GM12878 (cell line): ENCODE measurements around the gene MACROD2. TPM values are rescaled to one million over a fixed set of nuclear protein-coding genes. Genes with fewer than 3 reads are reported as not detected.

Source experiments
- ATAC-seq: fragments of 200-7000 bp; cut with Tn5 transposase; 3 replicates; pipeline ENCODE4 v1.9.1; 2020; ENCODE audit warnings: mild to moderate bottlenecking, moderate library complexity
- BruUV-seq: library from RNA; stranded (reverse); fragments of 400-500 nt; replicated peaks from 2 replicates; lab custom pipeline; 2021; lab: Mats Ljungman, UMichigan
- CTCF ChIA-PET: fragments of 300-600 bp; sonication (Branson Sonifier 250); formaldehyde crosslinking; extraction: SDS; loops from one replicate; lab custom pipeline; 2021; ENCODE audit warnings: inconsistent platforms; lab: Yijun Ruan, JAX
- POLR2A ChIA-PET: fragments of 350-600 bp; formaldehyde crosslinking; extraction: SDS; loops from one replicate; lab custom pipeline; 2021; ENCODE audit warnings: inconsistent platforms; lab: Charles Lee
- RAD21 ChIA-PET: fragments of 300-600 bp; sonication (Branson Sonifier 250); formaldehyde crosslinking; loops from one replicate; lab custom pipeline; 2023; ENCODE audit warnings: antibody characterized with exemption; ENCODE audit not compliant: unreplicated experiment; lab: Charles Lee
- SMC1A ChIA-PET: fragments of 300-600 bp; sonication (Branson Sonifier 250); formaldehyde crosslinking; loops from one replicate; lab custom pipeline; 2023; ENCODE audit not compliant: unreplicated experiment, uncharacterized antibody; lab: Charles Lee
- DNase-seq: peaks from one replicate; pipeline ENCODE4 v3.0.0-alpha.2; 2011; ENCODE audit warnings: low read depth, low spot score
- FAIRE-seq: peaks from 3 replicates; lab custom pipeline; 2011; peaks lifted over from hg19 to GRCh38; lab: Jason Lieb, UNC
- H2AFZ ChIP-seq: 2 replicates; pipeline ENCODE4 v1.6.0; 2011; ENCODE audit warnings: low read depth, low read length, control low read depth; ENCODE audit not compliant: control insufficient read depth
- H3K27ac ChIP-seq: 2 replicates; pipeline ENCODE4 v1.5.1; 2011; ENCODE audit warnings: control low read depth; ENCODE audit not compliant: control insufficient read depth, insufficient read depth
- H3K27me3 ChIP-seq, 2 experiments: replicated peaks in 1 of 2; 2 replicates each; pipeline versions ENCODE4 v1.6.0 to v1.6.1; 2011; ENCODE audit warnings: low read length in 1 of 2; ENCODE audit not compliant: control insufficient read depth in 2 of 2, insufficient read depth in 2 of 2
- H3K36me3 ChIP-seq, 2 experiments: 2 replicates each; pipeline ENCODE4 v1.5.1; 2011; ENCODE audit warnings: low read length in 1 of 2; ENCODE audit not compliant: control insufficient read depth in 2 of 2, insufficient read depth in 2 of 2
- H3K4me1 ChIP-seq: 2 replicates; pipeline ENCODE4 v1.6.1; 2011; ENCODE audit warnings: mild to moderate bottlenecking, low read length, moderate library complexity, mixed read lengths; ENCODE audit not compliant: control insufficient read depth, insufficient read depth
- H3K4me2 ChIP-seq: 2 replicates; pipeline ENCODE4 v1.6.0; 2011; ENCODE audit warnings: control low read depth; ENCODE audit not compliant: control insufficient read depth, insufficient read depth
- H3K4me3 ChIP-seq: fragments of 200-600 bp; sonication (generic); 2 replicates; pipeline ENCODE4 v1.5.1; 2016
- H3K79me2 ChIP-seq: 2 replicates; pipeline ENCODE4 v1.6.0; 2011; ENCODE audit warnings: low read length; ENCODE audit not compliant: control insufficient read depth, insufficient read depth
- H3K9ac ChIP-seq: 2 replicates; pipeline ENCODE4 v1.8.0; 2011; ENCODE audit warnings: low read length, control low read depth, mixed read lengths; ENCODE audit not compliant: control insufficient read depth, insufficient read depth
- H3K9me3 ChIP-seq: replicated peaks from 3 replicates; pipeline ENCODE4 v1.5.1; 2011; ENCODE audit warnings: mild to moderate bottlenecking, low read length; ENCODE audit not compliant: control insufficient read depth, insufficient read depth
- H4K20me1 ChIP-seq: 2 replicates; pipeline ENCODE4 v1.6.0; 2011; ENCODE audit not compliant: control insufficient read depth, insufficient read depth
- ELK1 ChIP-seq: IDR thresholded peaks from 2 replicates; pipeline ENCODE4 v1.6.1; 2012; ENCODE audit warnings: low read depth, low read length, improper control_type of control experiment
- FOXM1 ChIP-seq: IDR thresholded peaks from 2 replicates; pipeline ENCODE4 v1.6.1; 2012; ENCODE audit warnings: low read depth, mild to moderate bottlenecking, inconsistent platforms, low read length, moderate library complexity
- HDAC6 ChIP-seq: fragments of 200-600 bp; sonication (generic); IDR thresholded peaks from one replicate; pipeline ENCODE4 v1.8.0; 2017; ENCODE audit warnings: antibody characterized with exemption; ENCODE audit not compliant: unreplicated experiment
- JUND ChIP-seq: IDR thresholded peaks from 2 replicates; pipeline ENCODE4 v1.6.1; 2012; ENCODE audit warnings: low read depth, mild to moderate bottlenecking, low read length, improper control_type of control experiment, moderate library complexity
- POLR2A ChIP-seq: IDR thresholded peaks from 2 replicates; pipeline ENCODE4 v1.6.1; 2011; ENCODE audit warnings: low read depth, mild to moderate bottlenecking, low read length
- POLR2AphosphoS5 ChIP-seq: IDR thresholded peaks from 2 replicates; pipeline ENCODE4 v1.6.1; 2011; ENCODE audit warnings: mild to moderate bottlenecking, low read length, inconsistent platforms
- RAD51 ChIP-seq: fragments of 450-650 bp; IDR thresholded peaks from 2 replicates; pipeline ENCODE4 v1.6.1; 2016; ENCODE audit warnings: moderate library complexity, mild to moderate bottlenecking, inconsistent platforms
- SPI1 ChIP-seq: IDR thresholded peaks from 2 replicates; pipeline ENCODE4 v1.6.1; 2011; ENCODE audit warnings: low read depth, mild to moderate bottlenecking, low read length, moderate library complexity, borderline replicate concordance; ENCODE audit not compliant: insufficient read depth
- SUZ12 ChIP-seq: fragments of 200-600 bp; sonication (generic); IDR thresholded peaks from one replicate; pipeline ENCODE4 v1.6.1; 2018; ENCODE audit warnings: antibody characterized with exemption, mild to moderate bottlenecking; ENCODE audit not compliant: unreplicated experiment
- YBX1 ChIP-seq: fragments of 450-650 bp; IDR thresholded peaks from 2 replicates; pipeline ENCODE4 v1.6.1; 2016; ENCODE audit warnings: antibody characterized with exemption
- WGBS: methylation state at CpG from one replicate; pipeline ENCODE4 v1.1.6; 2016; ENCODE audit warnings: low lambda C conversion rate; ENCODE audit not compliant: insufficient replicate concordance, insufficient coverage; ENCODE audit errors: missing lambda C conversion rate; 5-methylcytosine and 5-hydroxymethylcytosine counted together
- in situ Hi-C: fragments of 300-500 bp; cut with MboI; formaldehyde crosslinking; loops from 9 replicates; pipeline ENCODE4 v1.14.3; 2018; ENCODE audit warnings: mixed read lengths
- intact Hi-C: fragments of 100-400 bp; cut with micrococcal nuclease; formaldehyde crosslinking; loops from one replicate; pipeline ENCODE4 v1.14.2; 2022; ENCODE audit not compliant: unreplicated experiment
- polyA plus RNA-seq, 11 experiments: library from polyadenylated mRNA; depleted of rRNA in 4 of 11; unstranded in 6 of 11; stranded (reverse) in 5 of 11; fragments of >200 nt; fragmentation: Nextera tagmentation in 4 of 11; fragmentation: Illumina TruSeq in 1 of 11; extraction: Ambion mirVana in 4 of 11; extraction: Trizol in 1 of 11; gene quantifications; 1 replicate in 1 of 11; 2 replicates in 10 of 11; pipeline versions ENCODE4 v1.2.1 to v1.2.3, GENCODE V29; 2011 to 2016; ENCODE audit warnings: inconsistent platforms in 2 of 11, missing spikeins in 2 of 11, low read depth in 1 of 11
- total RNA-seq, 4 experiments: library from RNA; depleted of rRNA in 3 of 4; stranded (reverse); fragments of >200 nt in 3 of 4; fragmentation: Illumina TruSeq in 1 of 4; extraction: Trizol in 1 of 4; gene quantifications; 2 replicates each; pipeline versions ENCODE4 v1.2.1 to v1.2.3, GENCODE V29; 2013 to 2021

The MACROD2 gene
- total and polyA plus RNA-seq, 10 of the 15 experiments (the other 5 are each of a cell fraction or from before 2014, with no cell fraction given), result 1.1 to 21.5 (median 2.2) TPM

GRCh38 chr20:15802020-15802419 lies 1806.7 kb downstream of the MACROD2 start:
- CTCF ChIA-PET, result no interaction called here
- Histone ChIP-seq H3K9me3 (no peaks in the 10 kb centered on the region; the same call in 2 of the 3 replicates), H3K36me3 (no peaks in the 10 kb centered on the region), H3K4me3 (no peak overlapping the region), H3K27ac (no peak overlapping the region), H3K4me2 (no peak overlapping the region), H2AFZ (no peak overlapping the region), H4K20me1 (no peaks in the 10 kb centered on the region), H3K4me1 (no peaks in the 10 kb centered on the region), H3K9ac (no peak overlapping the region), H3K79me2 (no peaks in the 10 kb centered on the region), H3K27me3 (no peaks in the 10 kb centered on the region)
- POLR2A ChIA-PET, result no interaction called here
- BruUV-seq, result no TSS peak
- RAD21 ChIA-PET, result no interaction called here
- ATAC-seq, result no peak
- in situ Hi-C loops, result no loop called here
- intact Hi-C loops, result no loop called here
- no peak for DNase-seq
- 5% methylated on average over 1 of the region's 1 CpG for WGBS
- FAIRE-seq, result no peak
- TF ChIP-seq SUZ12 (no peak), JUND (no peak), POLR2A (no peak), FOXM1 (no peak), YBX1 (no peak), HDAC6 (no peak), POLR2AphosphoS5 (no peak), ELK1 (no peak), RAD51 (no peak), SPI1 (no peak)
- SMC1A ChIA-PET, result interaction anchor here (0.6 to 0.8 kb wide), 2 partner anchors 214 to 1368 kb away, joined by 3 to 4 read pairs; no protein-coding TSS in a partner anchor
